Measurements from ENCODE around the gene MARCHF10.

MARCHF10 gene

GRCh38 chr17:62718429-62718828 is 89.7 kb downstream of the MARCHF10 start:
- H3K9me3 ChIP-seq (ENCODE audit: control extremely low read depth in 1 of 5, control insufficient read depth in 4 of 5, insufficient read depth in 2 of 5, low read depth in 1 of 5, low read length in 4 of 5), result peaks cover 0 to 6% (median 3%) of the 10 kb centered on the region in 5 experiments
- no peak for DNase-seq
- POLR2A ChIA-PET, result no interaction called here

GRCh38 chr17:62717889-62718288 is 90.2 kb downstream of the MARCHF10 start:
- Histone ChIP-seq H3K9me3 (ENCODE audit: control extremely low read depth in 1 of 5, control insufficient read depth in 4 of 5, insufficient read depth in 2 of 5, low read depth in 1 of 5, low read length in 4 of 5) (peaks cover 0 to 6% (median 3%) of the 10 kb centered on the region in 5 experiments), H3K27ac (ENCODE audit: insufficient read depth in 1 of 2, low read depth in 1 of 2, low read length in 2 of 2, poor library complexity in 1 of 2, severe bottlenecking in 2 of 2) (no peak overlapping the region), H3K4me1 (ENCODE audit: control extremely low read depth in 1 of 4, control insufficient read depth in 4 of 4, insufficient read depth in 4 of 4, low read length in 3 of 4) (peaks cover 0 to 5% (median 0%) of the 10 kb centered on the region in 4 experiments), H3K27me3 (replicated peaks in 2 of 5; ENCODE audit: control insufficient read depth in 4 of 5, insufficient read depth in 5 of 5, low read length in 4 of 5) (no peaks in the 10 kb centered on the region), H3K36me3 (ENCODE audit: control insufficient read depth in 4 of 4, insufficient read depth in 4 of 4, low read length in 3 of 4) (no peaks in the 10 kb centered on the region), H3K4me3 (ENCODE audit: control insufficient read depth in 1 of 7, extremely low read depth in 1 of 7, insufficient read depth in 4 of 7, low read depth in 2 of 7, low read length in 6 of 7) (no peak overlapping the region)
- POLR2A ChIA-PET, result no interaction called here
- 100% methylated on average over 4 of the region's 8 CpGs for WGBS (ENCODE audit: insufficient coverage)
- DNase-seq, result no peak
- CTCF ChIA-PET, result interaction anchor here (1.3 kb wide), 1 partner anchor 10 kb away, joined by 3 read pairs; no protein-coding TSS in a partner anchor

More at GRCh38 chr17:62718429-62718828, 89.7 kb downstream of the MARCHF10 start:
- H3K27ac ChIP-seq (ENCODE audit: insufficient read depth in 1 of 2, low read depth in 1 of 2, low read length in 2 of 2, poor library complexity in 1 of 2, severe bottlenecking in 2 of 2), result no peak overlapping the region
- 99% methylated on average over 7 of the region's 11 CpGs for WGBS (ENCODE audit: insufficient coverage)
- H3K4me3 ChIP-seq (ENCODE audit: control insufficient read depth in 1 of 7, extremely low read depth in 1 of 7, insufficient read depth in 4 of 7, low read depth in 2 of 7, low read length in 6 of 7), result no peak overlapping the region
- H3K4me1 ChIP-seq (ENCODE audit: control extremely low read depth in 1 of 4, control insufficient read depth in 4 of 4, insufficient read depth in 4 of 4, low read length in 3 of 4), result peaks cover 0 to 5% (median 0%) of the 10 kb centered on the region in 4 experiments
- CTCF ChIA-PET, result no interaction called here
- no peaks in the 10 kb centered on the region for H3K36me3 ChIP-seq (ENCODE audit: control insufficient read depth in 4 of 4, insufficient read depth in 4 of 4, low read length in 3 of 4)
- H3K27me3 ChIP-seq (replicated peaks in 2 of 5; ENCODE audit: control insufficient read depth in 4 of 5, insufficient read depth in 5 of 5, low read length in 4 of 5), result no peaks in the 10 kb centered on the region

- Histone ChIP-seq H3K36me3 (ENCODE audit: control insufficient read depth in 4 of 4, insufficient read depth in 4 of 4, low read length in 3 of 4) (no peaks in the 10 kb centered on the region), H3K27me3 (replicated peaks in 2 of 5; ENCODE audit: control insufficient read depth in 4 of 5, insufficient read depth in 5 of 5, low read length in 4 of 5) (no peaks in the 10 kb centered on the region), H3K4me1 (ENCODE audit: control extremely low read depth in 1 of 4, control insufficient read depth in 4 of 4, insufficient read depth in 4 of 4, low read length in 3 of 4) (peaks cover 0 to 5% (median 0%) of the 10 kb centered on the region in 4 experiments), H3K9me3 (ENCODE audit: control extremely low read depth in 1 of 5, control insufficient read depth in 4 of 5, insufficient read depth in 2 of 5, low read depth in 1 of 5, low read length in 4 of 5) (peaks cover 0 to 6% (median 3%) of the 10 kb centered on the region in 5 experiments), H3K4me3 (ENCODE audit: control insufficient read depth in 1 of 7, extremely low read depth in 1 of 7, insufficient read depth in 4 of 7, low read depth in 2 of 7, low read length in 6 of 7) (no peak overlapping the region), H3K27ac (ENCODE audit: insufficient read depth in 1 of 2, low read depth in 1 of 2, low read length in 2 of 2, poor library complexity in 1 of 2, severe bottlenecking in 2 of 2) (no peak overlapping the region)
- POLR2A ChIA-PET, result no interaction called here
- DNase-seq, result no peak
- CTCF ChIA-PET, result interaction anchor here (1.3 kb wide), 1 partner anchor 11 kb away, joined by 3 read pairs; no protein-coding TSS in a partner anchor
- 97% methylated on average over 6 of the region's 6 CpGs for WGBS (ENCODE audit: insufficient coverage)
These were observed 90.6 kb downstream of the MARCHF10 start for GRCh38 chr17:62717589-62717855.

- 97% methylated on average over 21 of the region's 23 CpGs for WGBS (ENCODE audit: insufficient coverage)
These were observed 91.1 kb downstream of the MARCHF10 start for GRCh38 chr17:62716834-62717588.

GRCh38 chr17:62715882-62716390 is 92.2 kb downstream of the MARCHF10 start:
- H3K36me3 ChIP-seq (ENCODE audit: control insufficient read depth in 4 of 4, insufficient read depth in 4 of 4, low read length in 3 of 4), result no peaks in the 10 kb centered on the region
- WGBS (ENCODE audit: insufficient coverage), result 98% methylated on average over 17 of the region's 18 CpGs
- peaks cover 0 to 5% (median 0%) of the 10 kb centered on the region in 4 experiments for H3K4me1 ChIP-seq (ENCODE audit: control extremely low read depth in 1 of 4, control insufficient read depth in 4 of 4, insufficient read depth in 4 of 4, low read length in 3 of 4)
- H3K9me3 ChIP-seq (ENCODE audit: control extremely low read depth in 1 of 5, control insufficient read depth in 4 of 5, insufficient read depth in 2 of 5, low read depth in 1 of 5, low read length in 4 of 5), result peaks cover 0 to 6% (median 3%) of the 10 kb centered on the region in 5 experiments
- ChIA-PET POLR2A (no interaction called here), CTCF (no interaction called here)
- no peak for DNase-seq
- H3K27me3 ChIP-seq (replicated peaks in 2 of 5; ENCODE audit: control insufficient read depth in 4 of 5, insufficient read depth in 5 of 5, low read length in 4 of 5), result no peaks in the 10 kb centered on the region
- H3K27ac ChIP-seq (ENCODE audit: insufficient read depth in 1 of 2, low read depth in 1 of 2, low read length in 2 of 2, poor library complexity in 1 of 2, severe bottlenecking in 2 of 2), result no peak overlapping the region
- no peak overlapping the region for H3K4me3 ChIP-seq (ENCODE audit: control insufficient read depth in 1 of 7, extremely low read depth in 1 of 7, insufficient read depth in 4 of 7, low read depth in 2 of 7, low read length in 6 of 7)

More at GRCh38 chr17:62716834-62717588, 91.1 kb downstream of the MARCHF10 start:
- H3K27me3 ChIP-seq (replicated peaks in 2 of 5; ENCODE audit: control insufficient read depth in 4 of 5, insufficient read depth in 5 of 5, low read length in 4 of 5), result no peaks in the 10 kb centered on the region
- POLR2A ChIA-PET, result no interaction called here
- DNase-seq, result no peak
- no peak overlapping the region for H3K27ac ChIP-seq (ENCODE audit: insufficient read depth in 1 of 2, low read depth in 1 of 2, low read length in 2 of 2, poor library complexity in 1 of 2, severe bottlenecking in 2 of 2)
- no peaks in the 10 kb centered on the region for H3K36me3 ChIP-seq (ENCODE audit: control insufficient read depth in 4 of 4, insufficient read depth in 4 of 4, low read length in 3 of 4)
- CTCF ChIA-PET, result interaction anchor here (1.3 kb wide), 1 partner anchor 11 kb away, joined by 3 read pairs; no protein-coding TSS in a partner anchor
- no peak overlapping the region for H3K4me3 ChIP-seq (ENCODE audit: control insufficient read depth in 1 of 7, extremely low read depth in 1 of 7, insufficient read depth in 4 of 7, low read depth in 2 of 7, low read length in 6 of 7)
- peaks cover 0 to 5% (median 0%) of the 10 kb centered on the region in 4 experiments for H3K4me1 ChIP-seq (ENCODE audit: control extremely low read depth in 1 of 4, control insufficient read depth in 4 of 4, insufficient read depth in 4 of 4, low read length in 3 of 4)
- peaks cover 0 to 6% (median 3%) of the 10 kb centered on the region in 5 experiments for H3K9me3 ChIP-seq (ENCODE audit: control extremely low read depth in 1 of 5, control insufficient read depth in 4 of 5, insufficient read depth in 2 of 5, low read depth in 1 of 5, low read length in 4 of 5)

GRCh38 chr17:62714016-62714777 is 93.9 kb downstream of the MARCHF10 start:
- ChIA-PET POLR2A (no interaction called here), CTCF (interaction anchor here (1.0 kb wide), 1 partner anchor 10 kb away, joined by 3 read pairs; no protein-coding TSS in a partner anchor)

More at GRCh38 chr17:62714016-62714777, 93.9 kb downstream of the MARCHF10 start:
- Histone ChIP-seq H3K4me1 (ENCODE audit: control extremely low read depth in 1 of 4, control insufficient read depth in 4 of 4, insufficient read depth in 4 of 4, low read length in 3 of 4) (no peaks in the 10 kb centered on the region), H3K9me3 (ENCODE audit: control extremely low read depth in 1 of 5, control insufficient read depth in 4 of 5, insufficient read depth in 2 of 5, low read depth in 1 of 5, low read length in 4 of 5) (peaks cover 0 to 4% (median 0%) of the 10 kb centered on the region in 5 experiments), H3K4me3 (ENCODE audit: control insufficient read depth in 1 of 7, extremely low read depth in 1 of 7, insufficient read depth in 4 of 7, low read depth in 2 of 7, low read length in 6 of 7) (no peak overlapping the region), H3K27me3 (replicated peaks in 2 of 5; ENCODE audit: control insufficient read depth in 4 of 5, insufficient read depth in 5 of 5, low read length in 4 of 5) (no peaks in the 10 kb centered on the region), H3K36me3 (ENCODE audit: control insufficient read depth in 4 of 4, insufficient read depth in 4 of 4, low read length in 3 of 4) (no peaks in the 10 kb centered on the region), H3K27ac (ENCODE audit: insufficient read depth in 1 of 2, low read depth in 1 of 2, low read length in 2 of 2, poor library complexity in 1 of 2, severe bottlenecking in 2 of 2) (no peak overlapping the region)
- no peak for DNase-seq
- 100% methylated on average over 4 of the region's 8 CpGs for WGBS (ENCODE audit: insufficient coverage)
